Stimulated activated CD8-positive, alpha-beta memory T cell treated with anti-CD3 and anti-CD28 coated beads, Interleukin-12 subunit alpha, Interleukin-12 subunit beta, amount 100 ng/mL, for 1 hour (primary cell): ENCODE results near the gene SELENBP1.

Experiments used
- DNase-seq: peaks from one replicate; pipeline ENCODE4 v3.0.0-alpha.2; 2020; ENCODE audit warnings: low read depth

Gene SELENBP1

GRCh38 chr1:151343587-151343986 is 28.9 kb downstream of the SELENBP1 start:
- DNase-seq = no peak

GRCh38 chr1:151342569-151342968 is 29.9 kb downstream of the SELENBP1 start:
- no peak for DNase-seq

GRCh38 chr1:151342021-151342420 is 30.5 kb downstream of the SELENBP1 start:
- DNase-seq = no peak

- peak; percentile 25 for DNase-seq
Measured at GRCh38 chr1:151340870-151341754, 31.4 kb downstream of the SELENBP1 start.

GRCh38 chr1:151336556-151336955 is 35.9 kb downstream of the SELENBP1 start:
- DNase-seq = no peak

- no peak for DNase-seq
Measured at GRCh38 chr1:151334822-151335221, 37.7 kb downstream of the SELENBP1 start.

- no peak for DNase-seq
Measured at GRCh38 chr1:151327903-151328674, 44.4 kb downstream of the SELENBP1 start.

GRCh38 chr1:151327223-151327902 is 45.1 kb downstream of the SELENBP1 start, which contains the start of gene PI4KB:
Gene PI4KB (minus strand): TSS chr1:151327416. CDS start chr1:151316481, 10,935 bp downstream.
- DNase-seq = peak; percentile 74

GRCh38 chr1:151326619-151327222 is 45.8 kb downstream of the SELENBP1 start:
- DNase-seq = peak; percentile 25

GRCh38 chr1:151325646-151326429 is 46.7 kb downstream of the SELENBP1 start:
- DNase-seq = no peak

- DNase-seq = no peak
Measured at GRCh38 chr1:151325231-151325630, 47.3 kb downstream of the SELENBP1 start.

- DNase-seq = no peak
Measured at GRCh38 chr1:151324390-151324930, 48.0 kb downstream of the SELENBP1 start.

GRCh38 chr1:151318975-151319374 is 53.5 kb downstream of the SELENBP1 start:
- DNase-seq = no peak

- no peak for DNase-seq
Measured at GRCh38 chr1:151315565-151316235, 56.8 kb downstream of the SELENBP1 start.
